GOT3 (cell line): ENCODE measurements around the gene EN2.

ENCODE experiments used
- DNase-seq: peaks from one replicate; lab custom pipeline; 2025; ENCODE audit warnings: mixed read lengths; lab: John Stamatoyannopoulos, UW

EN2 gene

DNA sequence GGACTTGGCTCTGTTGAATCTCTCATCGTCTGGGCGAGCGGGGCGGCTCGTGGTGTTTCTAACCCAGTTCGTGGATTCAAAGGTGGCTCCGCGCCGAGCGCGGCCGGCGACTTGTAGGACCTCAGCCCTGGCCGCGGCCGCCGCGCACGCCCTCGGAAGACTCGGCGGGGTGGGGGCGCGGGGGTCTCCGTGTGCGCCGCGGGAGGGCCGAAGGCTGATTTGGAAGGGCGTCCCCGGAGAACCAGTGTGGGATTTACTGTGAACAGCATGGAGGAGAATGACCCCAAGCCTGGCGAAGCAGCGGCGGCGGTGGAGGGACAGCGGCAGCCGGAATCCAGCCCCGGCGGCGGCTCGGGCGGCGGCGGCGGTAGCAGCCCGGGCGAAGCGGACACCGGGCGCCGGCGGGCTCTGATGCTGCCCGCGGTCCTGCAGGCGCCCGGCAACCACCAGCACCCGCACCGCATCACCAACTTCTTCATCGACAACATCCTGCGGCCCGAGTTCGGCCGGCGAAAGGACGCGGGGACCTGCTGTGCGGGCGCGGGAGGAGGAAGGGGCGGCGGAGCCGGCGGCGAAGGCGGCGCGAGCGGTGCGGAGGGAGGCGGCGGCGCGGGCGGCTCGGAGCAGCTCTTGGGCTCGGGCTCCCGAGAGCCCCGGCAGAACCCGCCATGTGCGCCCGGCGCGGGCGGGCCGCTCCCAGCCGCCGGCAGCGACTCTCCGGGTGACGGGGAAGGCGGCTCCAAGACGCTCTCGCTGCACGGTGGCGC is at the start of gene EN2:
Gene EN2, plus strand, starts transcription at position 19 of the 767 bp plus-strand sequence. Its CDS starts 249 bp downstream, at position 268.
- DNase-seq = no peak

DNA sequence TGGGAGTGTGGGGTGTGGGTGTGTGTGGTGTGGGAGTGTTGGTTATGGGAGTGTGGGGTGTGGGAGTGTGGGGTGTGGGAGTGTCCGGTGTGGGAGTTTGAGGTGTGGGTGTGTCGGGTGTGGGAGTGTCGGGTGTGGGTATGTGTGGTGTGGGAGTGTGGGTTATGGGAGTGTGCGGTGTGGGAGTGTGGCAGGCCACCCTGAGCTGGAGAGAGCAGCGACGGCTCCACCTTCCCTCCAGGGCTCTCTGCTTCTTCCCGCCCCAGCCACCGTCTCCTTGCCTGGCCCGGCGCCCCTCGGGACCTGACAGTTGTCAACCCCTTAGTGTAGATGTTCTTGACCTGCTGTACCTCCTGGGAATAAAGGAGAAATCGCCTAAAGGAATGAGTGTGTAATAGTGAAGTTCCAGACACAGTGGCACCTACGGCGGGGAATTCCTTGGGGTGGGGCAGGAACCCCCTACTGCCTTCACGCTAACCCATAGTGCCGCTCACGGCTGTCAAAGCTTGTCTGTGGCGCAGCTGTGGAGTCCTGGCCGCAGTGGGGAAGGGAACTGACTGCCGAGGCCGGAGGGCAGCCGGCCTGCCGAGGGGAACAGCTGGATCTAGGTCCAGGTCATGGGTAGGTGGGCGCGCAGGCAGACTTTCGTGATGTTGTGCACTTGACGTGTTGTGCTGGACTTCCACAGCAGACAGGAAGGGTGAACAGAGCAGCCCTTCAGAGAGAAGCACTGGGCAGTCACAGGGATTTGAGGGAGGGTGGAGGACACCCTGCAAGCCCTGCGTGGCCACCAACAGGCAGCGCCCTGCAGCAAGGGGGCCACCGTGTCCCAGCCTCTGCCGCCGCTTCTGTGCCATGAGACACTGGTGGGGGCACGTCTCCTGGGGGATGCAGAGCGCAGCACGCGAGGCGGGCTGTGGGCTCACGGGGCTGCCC is 49.0 kb upstream of the EN2 start:
- no peak for DNase-seq

- no peak for DNase-seq
These were observed 47.9 kb upstream of the EN2 start for GRCh38 chr7:155409980-155410379.

DNA sequence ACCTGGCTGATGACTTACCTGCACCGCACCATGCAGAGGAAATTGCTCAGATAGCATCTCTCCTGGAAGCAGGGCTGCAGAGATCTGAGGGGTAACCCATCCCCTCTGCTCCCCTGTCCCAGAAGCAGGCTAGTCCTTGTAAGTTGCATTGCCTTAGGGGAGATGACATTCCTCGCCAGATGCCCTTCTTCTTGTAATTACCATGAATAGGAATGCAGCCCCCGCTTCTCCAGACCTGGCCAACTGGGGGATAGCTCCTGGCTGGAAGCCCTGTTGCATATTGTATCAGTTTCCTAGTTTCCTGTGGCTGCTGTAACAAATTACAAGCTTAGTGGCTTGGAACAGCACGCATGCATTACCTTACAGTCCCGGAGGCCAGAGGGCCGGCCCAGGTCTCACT is 47.5 kb upstream of the EN2 start:
- DNase-seq = no peak

DNA sequence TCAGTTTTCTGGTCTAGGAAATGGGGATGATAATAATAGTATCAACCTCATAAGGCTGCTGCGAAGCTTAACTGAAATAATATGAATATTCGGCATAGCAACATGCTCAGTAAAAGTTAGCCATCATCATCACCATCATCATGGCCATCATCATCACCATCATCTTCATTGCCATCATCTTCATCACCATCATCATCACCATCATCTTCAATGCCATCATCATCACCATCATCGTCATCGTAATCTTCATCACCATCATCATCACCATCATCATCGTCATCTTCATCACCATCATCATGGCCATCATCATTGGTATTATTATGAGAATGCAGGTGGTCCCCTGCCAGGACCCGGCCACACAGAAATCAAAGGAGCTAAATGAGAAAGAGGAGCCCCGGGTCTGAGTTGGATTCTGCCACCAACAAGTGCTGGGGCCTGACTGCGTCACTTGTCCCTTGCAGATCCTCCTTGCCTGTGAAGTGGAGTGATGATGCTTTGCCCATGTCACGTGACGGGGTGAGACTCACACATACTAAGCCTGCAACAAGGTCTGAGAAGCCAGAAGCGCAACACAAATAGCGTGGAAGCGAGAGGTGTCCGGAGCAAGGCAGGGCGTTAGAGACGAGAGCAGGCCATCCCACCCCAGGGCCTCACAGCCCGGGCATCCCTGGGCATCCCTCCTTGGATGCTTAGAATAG is 46.1 kb upstream of the EN2 start:
- no peak for DNase-seq

DNA sequence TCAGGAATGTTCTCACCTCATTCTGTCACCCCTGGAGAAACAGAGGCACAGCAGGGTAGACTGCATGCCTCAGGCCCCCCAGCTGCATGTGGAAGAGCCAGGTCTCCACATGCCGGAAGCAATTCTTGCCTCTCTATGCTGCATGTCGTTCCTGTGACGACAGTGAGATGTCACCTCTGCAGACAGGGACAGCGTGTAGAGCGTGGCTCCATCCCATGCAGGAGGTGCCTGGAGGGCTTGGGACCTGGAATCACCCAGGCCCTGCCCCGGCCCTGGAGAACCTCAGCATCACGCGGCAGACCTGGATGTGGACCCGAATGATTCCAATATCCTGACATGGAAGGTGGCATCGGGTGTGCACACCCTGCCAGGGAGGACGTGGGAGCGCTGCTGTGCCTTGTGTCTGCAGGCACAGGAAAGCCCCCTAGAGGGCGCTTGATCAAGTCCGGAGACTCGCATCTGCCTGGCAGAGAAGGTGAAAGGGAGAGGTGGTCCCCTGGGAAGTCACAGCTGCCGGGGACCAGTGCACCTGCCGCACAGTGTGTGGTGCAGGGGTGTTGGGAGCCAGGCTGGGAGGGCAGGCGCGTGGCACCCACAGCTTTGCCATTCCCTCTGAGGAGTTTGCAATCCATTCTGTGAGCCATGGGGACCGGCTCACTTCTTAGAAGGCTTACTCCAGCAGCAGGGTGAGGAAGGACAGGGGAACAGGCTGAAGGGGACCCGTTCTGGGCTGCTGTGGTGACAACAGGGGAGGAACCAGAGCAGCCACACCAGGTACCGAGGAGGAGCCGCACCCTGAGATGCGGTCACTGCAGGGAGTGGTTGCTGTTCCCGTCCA is 45.3 kb upstream of the EN2 start:
- no peak for DNase-seq

DNA sequence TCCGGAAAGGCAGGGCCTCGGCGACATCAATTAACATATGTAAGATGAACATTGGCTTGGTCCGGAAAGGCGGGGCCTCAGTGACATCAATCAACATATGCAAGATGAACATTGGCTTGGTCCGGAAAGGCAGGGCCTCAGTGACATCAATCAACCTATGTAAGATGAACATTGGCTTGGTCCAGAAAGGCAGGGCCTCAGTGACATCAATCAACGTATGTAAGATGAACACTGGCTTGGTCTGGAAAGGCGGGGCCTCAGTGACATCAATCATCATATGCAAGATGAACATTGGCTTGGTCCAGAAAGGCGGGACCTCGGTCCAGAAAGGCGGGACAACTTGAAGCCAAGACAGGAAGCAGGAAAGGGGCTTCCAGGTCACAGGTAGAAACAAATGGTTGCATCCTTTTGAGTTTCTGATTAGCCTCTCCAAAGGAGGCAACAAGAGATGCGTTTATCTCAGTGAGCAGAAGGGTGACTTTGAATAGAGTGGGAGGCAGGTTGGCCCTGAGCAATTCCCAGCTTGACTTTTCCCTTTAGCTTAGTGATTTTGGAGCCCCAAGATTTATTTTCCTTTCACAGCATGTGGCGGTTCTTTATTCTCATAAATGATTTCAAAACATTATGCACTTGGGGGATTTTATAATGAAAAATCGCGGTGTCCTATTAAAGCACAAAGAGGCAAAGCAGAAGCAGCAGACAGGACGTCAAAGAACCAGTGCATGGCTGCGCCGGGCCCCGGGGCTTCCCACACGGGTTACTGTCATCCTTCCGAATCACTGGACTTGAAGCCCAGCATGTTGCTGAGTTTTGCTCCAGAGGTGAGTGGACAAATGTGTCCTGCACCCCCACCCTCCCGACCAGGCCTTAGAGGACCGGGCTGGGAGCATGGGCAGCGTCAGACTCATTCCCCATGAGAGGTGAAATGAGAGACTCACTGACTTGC is 43.1 kb upstream of the EN2 start:
- DNase-seq = no peak

- no peak for DNase-seq
These were observed 41.1 kb upstream of the EN2 start for GRCh38 chr7:155416646-155417380.

GRCh38 chr7:155418304-155418703 is 39.6 kb upstream of the EN2 start:
- DNase-seq = no peak

DNA sequence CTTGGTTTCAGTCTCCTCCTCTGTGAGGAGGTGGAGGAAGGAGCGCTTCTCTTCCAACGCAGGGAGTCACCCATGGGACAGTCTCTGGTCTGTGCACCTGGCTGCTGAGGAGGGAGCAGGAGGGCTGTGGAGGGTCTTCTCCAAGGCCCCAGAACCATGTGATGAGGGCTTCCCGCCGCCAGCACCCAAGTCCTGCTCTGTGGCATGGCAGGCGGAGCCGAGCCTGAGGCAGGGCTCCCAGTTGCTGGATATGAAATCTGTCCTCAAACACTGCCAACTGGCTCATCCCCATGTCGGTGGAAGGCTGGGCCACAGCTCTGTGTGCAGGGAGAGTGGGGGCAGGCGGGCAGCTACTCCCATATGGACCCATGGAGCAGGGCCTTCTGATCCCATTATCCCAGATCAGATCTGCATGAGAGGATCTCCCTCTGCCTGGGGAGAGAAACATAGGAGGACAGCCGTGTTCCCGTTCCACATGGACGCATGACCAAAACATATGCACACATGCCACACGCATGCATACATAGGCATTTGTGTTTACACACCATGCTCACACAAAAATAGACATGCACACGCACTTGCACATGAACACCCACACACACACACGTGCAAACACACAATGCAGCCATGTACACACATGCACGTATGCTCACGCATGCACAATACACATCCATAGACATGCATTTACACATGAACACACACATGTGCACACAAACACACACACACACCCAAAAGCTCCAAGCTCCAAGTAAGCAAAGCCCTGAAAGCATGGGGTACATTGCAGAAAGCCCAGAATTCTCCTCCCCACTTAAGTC is 38.8 kb upstream of the EN2 start:
- DNase-seq = no peak

DNA sequence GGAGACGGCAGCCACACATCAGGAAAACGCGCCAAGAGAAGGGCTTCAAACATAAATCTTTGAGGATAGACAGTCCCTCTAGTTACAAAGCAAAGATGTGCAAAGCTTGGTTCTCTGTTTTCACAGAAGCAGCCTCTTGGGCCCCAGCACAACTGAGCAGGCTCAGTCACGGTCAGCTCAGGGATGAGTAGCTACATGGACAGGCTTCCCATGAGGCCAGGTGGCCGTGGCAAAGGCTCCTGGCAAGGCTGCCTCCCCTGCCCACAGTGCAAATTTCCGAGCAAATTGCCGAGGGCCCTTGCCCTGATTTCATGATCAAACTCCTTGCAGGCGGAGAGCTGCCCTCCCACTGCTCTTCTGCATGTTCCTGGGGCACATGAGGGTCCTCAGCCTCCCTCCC is 37.8 kb upstream of the EN2 start:
- no peak for DNase-seq

- DNase-seq = no peak
These were observed 35.8 kb upstream of the EN2 start for GRCh38 chr7:155422151-155422550.

DNA sequence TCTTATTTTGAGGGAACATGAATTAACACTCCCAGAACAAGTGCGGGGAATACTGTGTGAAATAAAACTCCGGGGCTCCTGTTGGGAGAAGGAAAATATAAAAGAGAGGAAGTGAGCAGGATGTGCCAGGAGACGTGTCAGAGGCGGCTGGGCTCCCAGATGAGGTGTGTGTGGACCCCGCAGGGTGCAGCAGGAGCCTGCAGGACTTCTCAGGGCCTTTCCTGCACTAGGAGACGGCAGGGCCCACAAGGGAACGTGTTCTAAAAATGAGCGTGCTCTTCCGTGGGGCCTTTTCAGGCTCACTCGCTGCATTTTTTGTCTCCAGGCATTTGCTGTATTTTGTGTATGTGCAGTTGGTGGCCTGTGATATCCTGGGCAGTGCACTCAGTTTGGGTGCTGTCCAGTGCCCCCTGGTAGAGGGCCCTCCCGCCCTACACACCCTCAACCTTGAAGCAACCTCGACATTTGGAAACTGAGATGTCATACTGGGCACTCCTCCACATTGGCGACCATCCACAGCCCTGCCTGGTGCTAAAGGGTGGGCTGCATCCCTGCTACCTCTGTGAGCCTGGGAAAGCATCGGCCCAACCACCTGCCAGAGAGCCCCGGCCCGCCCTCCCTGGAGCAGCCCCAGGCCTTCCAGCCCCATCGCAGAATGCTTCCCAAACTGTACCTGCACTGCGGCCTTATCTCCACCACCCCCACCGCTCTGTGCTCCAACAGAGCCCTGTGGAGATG is 35.2 kb upstream of the EN2 start:
- no peak for DNase-seq

- no peak for DNase-seq
These were observed 34.3 kb upstream of the EN2 start for GRCh38 chr7:155423337-155424285.

DNA sequence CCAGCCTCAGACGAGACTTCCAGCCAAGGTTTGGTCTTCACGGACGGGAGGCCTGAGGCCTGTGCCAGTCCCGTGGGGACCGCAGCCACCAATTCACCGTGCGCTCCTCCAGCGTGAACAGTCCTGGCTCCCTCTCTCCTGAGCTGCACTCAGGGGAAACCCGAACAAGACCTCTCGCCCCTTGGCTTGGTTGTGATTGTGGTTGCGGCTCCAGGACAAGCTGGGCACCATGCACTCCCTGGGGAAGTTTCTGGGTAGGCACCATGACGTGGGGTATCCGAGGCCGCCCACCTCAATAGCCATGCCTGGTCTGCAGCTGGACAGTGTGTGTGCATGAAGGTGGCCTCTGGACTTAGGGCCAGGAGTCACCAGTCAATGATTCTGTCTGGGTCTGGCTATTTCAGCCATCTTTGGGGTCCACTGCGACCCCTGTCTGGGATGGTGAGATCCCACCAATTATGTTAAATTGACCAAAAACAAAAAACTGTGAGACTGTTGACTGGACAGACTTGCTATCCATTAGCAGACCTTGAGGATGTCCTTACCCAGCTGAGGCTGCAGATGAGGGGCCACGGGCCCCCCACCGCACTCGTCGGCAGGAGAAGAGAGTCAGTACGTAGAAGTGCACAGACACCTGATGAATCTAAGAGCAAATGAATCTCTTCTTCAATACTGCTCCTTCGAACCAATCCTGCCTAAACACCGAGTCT is 33.5 kb upstream of the EN2 start:
- no peak for DNase-seq

DNA sequence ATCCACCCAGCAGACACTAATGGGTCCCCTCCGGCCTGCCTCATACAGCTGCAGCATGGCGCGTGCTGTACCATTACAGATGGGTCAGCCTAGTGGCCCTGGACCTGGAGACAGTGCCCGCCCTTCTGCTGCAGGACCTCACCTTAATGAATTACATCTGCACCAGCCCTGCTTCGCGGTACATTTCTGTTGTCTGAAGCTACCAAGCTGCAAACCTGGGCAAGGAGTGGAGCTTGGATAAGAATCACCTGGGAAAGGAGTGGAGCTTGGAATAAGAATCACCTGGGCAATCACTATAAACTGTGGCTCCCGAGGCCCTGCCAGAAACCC is 33.0 kb upstream of the EN2 start:
- DNase-seq = no peak
